ENCODE measurements around the gene PEX14. TPM values are rescaled to one million over a fixed set of nuclear protein-coding genes. Genes with fewer than 3 reads are reported as not detected.

PEX14 gene
- total RNA-seq, 4 donors from 2014 or later = 14.6 to 19.0 (median 17.6) TPM

DNA sequence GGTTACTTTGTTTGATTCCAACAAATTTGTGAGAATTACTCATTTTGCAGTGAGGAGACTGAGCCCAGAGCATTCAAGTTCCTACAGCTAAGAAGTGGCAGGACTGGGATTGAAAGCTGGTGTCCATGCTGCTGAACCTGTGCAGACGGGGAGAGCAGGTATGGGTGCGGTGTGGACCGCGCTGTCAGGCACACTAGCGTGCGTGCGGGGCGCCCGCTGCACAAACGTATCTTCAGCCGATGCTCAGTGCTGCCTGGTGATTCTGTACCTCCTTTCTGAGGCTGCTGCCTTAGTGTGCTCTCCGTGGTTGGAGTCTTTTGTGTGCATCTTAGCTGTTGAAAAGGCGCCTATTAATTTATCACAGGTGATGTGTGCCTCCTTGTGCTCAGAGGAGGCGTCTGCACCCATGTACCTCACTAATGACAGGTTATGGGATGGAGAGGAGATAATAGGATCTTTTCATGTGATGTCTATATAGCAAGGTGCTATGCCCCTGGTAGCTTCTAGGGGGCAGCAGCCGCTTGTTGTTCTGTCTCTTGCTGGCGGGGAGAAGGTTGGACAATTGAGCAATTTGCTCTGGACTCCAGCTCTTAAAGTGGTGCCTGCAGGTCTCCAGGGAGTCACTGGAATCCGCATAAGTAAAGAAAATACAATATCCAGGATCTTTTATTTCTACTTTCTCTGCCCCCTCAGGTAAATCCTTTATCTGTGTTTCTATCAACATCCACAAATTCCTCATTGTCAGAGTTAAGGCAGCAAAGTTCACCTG, 32.5 kb downstream of the PEX14 start:
- no peaks in the 10 kb centered on the region for H3K9me3 ChIP-seq
- H3K4me3 ChIP-seq = no peak overlapping the region
- DNase-seq (ENCODE audit: low spot score in 2 of 2) = no peak
- H3K4me1 ChIP-seq = peaks cover 35% of the 10 kb centered on the region
- peak; percentile 82 to 87 for TF ChIP-seq CTCF (IDR thresholded peaks at IDR 0.05)
- TF ChIP-seq POLR2A (IDR thresholded peaks at IDR 0.05) = no peak
- H3K27me3 ChIP-seq = no peaks in the 10 kb centered on the region
- no peak overlapping the region for H3K27ac ChIP-seq
- no peaks in the 10 kb centered on the region for H3K36me3 ChIP-seq
- 70% methylated on average over 17 of the region's 17 CpGs for WGBS

- Histone ChIP-seq H3K27me3 (no peaks in the 10 kb centered on the region), H3K36me3 (no peaks in the 10 kb centered on the region), H3K9me3 (no peaks in the 10 kb centered on the region), H3K27ac (no peak overlapping the region), H3K4me3 (no peak overlapping the region), H3K4me1 (peaks cover 35% of the 10 kb centered on the region)
- WGBS = 91% methylated on average over 3 of the region's 3 CpGs
- no peak for DNase-seq (ENCODE audit: low spot score in 2 of 2)
- TF ChIP-seq EP300 (IDR thresholded peaks at IDR 0.05) (no peak), CTCF (IDR thresholded peaks at IDR 0.05) (no peak), POLR2AphosphoS5 (IDR thresholded peaks at IDR 0.05) (no peak), POLR2A (IDR thresholded peaks at IDR 0.05) (no peak)
Measured at GRCh38 chr1:10508511-10508951, 33.8 kb downstream of the PEX14 start.

DNA sequence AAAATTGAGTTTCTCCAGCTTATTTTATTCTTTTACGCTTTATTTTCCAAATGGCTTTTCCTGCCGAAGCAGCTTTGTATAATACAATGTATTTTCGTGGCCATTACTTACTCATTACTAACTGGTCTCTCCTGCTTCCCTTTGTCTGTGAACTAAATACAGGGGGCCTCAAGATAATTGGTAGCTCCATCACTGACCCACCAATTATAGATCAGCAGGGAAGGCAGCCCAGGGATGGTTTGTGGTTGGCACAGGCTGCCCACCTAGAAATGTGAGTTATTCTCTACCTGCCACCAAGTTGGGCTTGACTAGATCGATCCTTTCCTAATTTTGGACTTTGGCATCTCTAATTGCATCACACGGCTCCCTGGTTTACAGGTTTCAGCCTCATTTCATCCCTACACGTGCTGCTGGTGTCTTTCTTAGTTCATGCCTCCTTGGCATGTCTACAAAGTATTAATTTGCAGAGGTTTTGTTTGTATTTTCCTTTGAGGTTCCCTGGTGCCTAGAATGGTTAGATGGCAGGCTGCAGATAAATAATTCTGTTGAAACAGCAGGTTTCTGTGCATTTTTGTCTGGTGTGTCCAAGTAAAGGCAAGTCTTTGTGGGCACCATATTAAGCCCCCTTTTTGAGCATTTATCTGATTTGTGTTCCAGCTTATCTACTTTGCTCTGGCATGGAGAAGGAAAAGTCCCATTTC, 35.2 kb downstream of the PEX14 start:
- Histone ChIP-seq H3K27me3 (no peaks in the 10 kb centered on the region), H3K27ac (peak overlapping the region; percentile 59), H3K9me3 (no peaks in the 10 kb centered on the region), H3K36me3 (no peaks in the 10 kb centered on the region), H3K4me3 (no peak overlapping the region), H3K4me1 (peaks cover 45% of the 10 kb centered on the region)
- no peak for DNase-seq (ENCODE audit: low spot score in 2 of 2)
- TF ChIP-seq EP300 (IDR thresholded peaks at IDR 0.05) (no peak), POLR2A (IDR thresholded peaks at IDR 0.05) (no peak), CTCF (IDR thresholded peaks at IDR 0.05) (no peak), POLR2AphosphoS5 (IDR thresholded peaks at IDR 0.05) (no peak)
- WGBS = 72% methylated on average over 6 of the region's 6 CpGs

GRCh38 chr1:10510520-10511493, 36.1 kb downstream of the PEX14 start:
- 16% methylated on average over 12 of the region's 12 CpGs for WGBS
- no peak for DNase-seq (ENCODE audit: low spot score in 2 of 2)
- H3K27ac ChIP-seq = peak overlapping the region; percentile 59
- H3K27me3 ChIP-seq = no peaks in the 10 kb centered on the region
- no peak overlapping the region for H3K4me3 ChIP-seq
- H3K36me3 ChIP-seq = no peaks in the 10 kb centered on the region
- H3K4me1 ChIP-seq = peaks cover 53% of the 10 kb centered on the region
- no peaks in the 10 kb centered on the region for H3K9me3 ChIP-seq
- TF ChIP-seq POLR2A (IDR thresholded peaks at IDR 0.05) (no peak), POLR2AphosphoS5 (IDR thresholded peaks at IDR 0.05) (no peak), EP300 (IDR thresholded peaks at IDR 0.05) (no peak), CTCF (IDR thresholded peaks at IDR 0.05) (no peak)
